Neural cell (in vitro differentiated cells): ENCODE measurements around the gene GOLGA5.

Experiments
- CTCF ChIP-seq: fragments of 450-650 bp; IDR thresholded peaks from 2 replicates; pipeline ENCODE4 v1.5.1; 2014; ENCODE audit warnings: antibody characterized with exemption, mild to moderate bottlenecking, moderate library complexity; ENCODE audit not compliant: poor library complexity, severe bottlenecking
- EZH2 ChIP-seq: fragments of 200-600, 300-800 bp; shearing (Covaris generic), sonication (generic); IDR thresholded peaks from 2 replicates; pipeline ENCODE4 v1.6.1; 2014; ENCODE audit warnings: antibody characterized with exemption, low read length, borderline replicate concordance, mild to moderate bottlenecking; ENCODE audit not compliant: insufficient read depth, poor library complexity, severe bottlenecking

- TF ChIP-seq CTCF (no peak), EZH2 (no peak)
Observed at GRCh38 chr14:92800525-92800924, 6.4 kb downstream of the GOLGA5 start.
